Activated T-helper 17 cell treated with anti-CD3 and anti-CD28 coated beads, Interleukin-2, amount 50 U/mL, for 72 hours (primary cell): ENCODE data around the gene PER1. TPM values are rescaled to one million over a fixed set of nuclear protein-coding genes. Genes with fewer than 3 reads are reported as not detected.
"Not testable (repeated sequence)": the region's sequence is repeated elsewhere in the genome, so short reads cannot be mapped to it uniquely, and the experiment has no call there.

Experiments used
- ATAC-seq: fragments of 150-1000 bp; cut with Tn5 transposase; replicated peaks from 2 replicates; pipeline ENCODE4 v1.10.0; 2021; ENCODE audit warnings: mild to moderate bottlenecking, moderate library complexity
- H3K27ac Mint-ChIP-seq: one replicate; pipeline ENCODE4 v1.8.0; 2022; ENCODE audit warnings: mixed read lengths
- H3K27me3 Mint-ChIP-seq: one replicate; pipeline ENCODE4 v1.8.0; 2022; ENCODE audit warnings: mixed read lengths
- H3K36me3 Mint-ChIP-seq: one replicate; pipeline ENCODE4 v1.8.0; 2022; ENCODE audit warnings: low read depth, mild to moderate bottlenecking, mixed read lengths
- H3K4me1 Mint-ChIP-seq: one replicate; pipeline ENCODE4 v1.8.0; 2022; ENCODE audit warnings: mixed read lengths
- H3K4me3 Mint-ChIP-seq: one replicate; pipeline ENCODE4 v1.8.0; 2022; ENCODE audit warnings: mild to moderate bottlenecking, mixed read lengths
- H3K9me3 Mint-ChIP-seq: one replicate; pipeline ENCODE4 v1.8.0; 2022; ENCODE audit warnings: mixed read lengths
- total RNA-seq, 2 donors: library from RNA; stranded (reverse); gene quantifications; one replicate each; pipeline ENCODE4 v1.2.3, GENCODE V29; 2022

The PER1 gene
- total RNA-seq, 2 donors from 2014 or later: 52.0 to 269 TPM

DNA sequence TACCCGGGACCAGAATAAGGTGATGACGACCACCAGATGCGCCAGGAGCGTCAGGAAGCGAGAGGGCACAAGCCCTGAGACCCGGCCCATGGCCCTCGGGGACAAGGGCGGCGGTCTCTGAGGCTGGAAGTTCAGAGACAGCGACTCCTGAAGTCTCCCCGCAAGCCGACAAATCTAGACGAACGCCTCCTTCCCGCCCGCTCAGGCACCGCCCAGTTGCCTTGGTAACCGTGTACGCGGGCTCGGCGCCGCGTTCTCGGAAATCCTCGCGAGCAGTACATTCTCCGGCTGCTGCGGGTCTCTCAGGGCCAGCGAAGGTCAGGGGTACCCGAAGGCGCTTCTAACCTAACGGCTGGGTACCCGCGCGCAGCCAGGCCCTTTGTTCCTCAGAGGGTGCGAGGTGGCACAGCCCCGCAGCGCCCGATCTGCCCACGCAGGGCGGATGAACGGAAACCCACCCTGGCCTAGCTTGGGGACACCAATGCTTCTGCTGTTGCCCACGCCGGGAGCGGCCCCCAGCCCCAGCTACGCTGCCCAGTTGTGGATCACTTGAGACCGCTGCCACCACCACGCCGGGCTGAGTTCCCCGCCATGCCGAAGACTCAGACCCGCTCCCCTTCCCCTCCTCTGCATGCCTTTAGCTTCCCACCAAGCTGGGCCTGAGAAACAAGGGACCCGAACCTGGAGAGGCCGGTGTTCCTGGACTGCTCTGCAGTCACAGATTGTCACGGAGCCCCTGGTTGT lies 24.2 kb upstream of the PER1 start, which contains the start of gene TMEM107:
TSS of gene TMEM107 (minus strand) at position 184 of the 744 bp plus-strand sequence. CDS start at position 90, 94 bp downstream.
- peaks cover 27% of the 10 kb centered on the region for H3K4me1 Mint-ChIP-seq
- no peaks in the 10 kb centered on the region for H3K9me3 Mint-ChIP-seq
- H3K27ac Mint-ChIP-seq: peak within 1 kb of the TSS; percentile 98
- peak within 1 kb of the TSS; percentile 99 for H3K4me3 Mint-ChIP-seq
- no peaks in the 10 kb centered on the region for H3K27me3 Mint-ChIP-seq
- H3K36me3 Mint-ChIP-seq: peaks cover 19% of the 10 kb centered on the region
- ATAC-seq: peak; percentile 74

DNA sequence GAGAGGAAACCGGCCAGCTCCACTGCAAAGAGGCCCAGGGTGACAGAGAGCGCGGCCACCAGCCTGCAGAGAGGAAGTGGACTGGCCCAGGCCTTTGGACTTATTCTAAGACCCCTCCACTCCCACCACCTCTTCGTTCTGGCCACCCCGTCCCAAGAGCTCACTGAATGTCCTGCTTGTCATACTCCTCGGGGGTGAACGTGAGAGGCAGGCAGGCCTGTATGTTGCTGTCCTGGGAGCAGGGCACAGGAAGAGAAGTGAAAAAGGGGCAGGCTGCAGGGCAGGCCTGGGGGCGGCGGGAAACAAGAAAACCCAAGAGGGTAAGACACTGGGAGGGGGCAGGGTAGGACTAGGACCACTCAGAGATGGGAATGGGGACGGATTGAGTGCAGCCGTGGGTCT lies 23.6 kb upstream of the PER1 start:
- ATAC-seq: peak; percentile 12
- H3K4me1 Mint-ChIP-seq: peaks cover 27% of the 10 kb centered on the region

DNA sequence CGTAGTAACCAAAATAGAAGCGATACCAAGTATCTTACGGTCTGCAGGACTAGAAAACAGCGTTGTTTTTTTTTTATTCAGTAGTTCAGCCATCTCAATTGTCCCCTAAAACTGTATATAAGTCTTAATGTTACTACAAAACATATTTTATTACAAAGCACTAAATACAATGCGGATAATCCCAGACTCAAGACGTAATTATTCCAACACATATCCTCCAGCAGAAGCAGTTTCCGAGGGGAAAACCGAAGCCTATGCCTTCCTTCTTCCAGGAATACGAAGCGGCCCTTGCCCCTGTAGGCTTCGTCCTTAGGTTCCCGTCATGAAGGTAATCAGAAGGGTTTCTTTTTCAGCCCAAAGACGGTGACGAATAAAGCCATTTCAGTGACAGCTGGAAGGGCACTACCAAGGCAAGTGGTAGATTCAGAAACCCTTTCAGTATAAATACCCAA lies 21.7 kb upstream of the PER1 start:
- peaks cover 27% of the 10 kb centered on the region for H3K4me1 Mint-ChIP-seq
- no peaks in the 10 kb centered on the region for H3K9me3 Mint-ChIP-seq
- H3K36me3 Mint-ChIP-seq: peaks cover 19% of the 10 kb centered on the region
- ATAC-seq: no peak
- peak overlapping the region; percentile 99 for H3K27ac Mint-ChIP-seq
- H3K4me3 Mint-ChIP-seq: peak overlapping the region; percentile 99
- H3K27me3 Mint-ChIP-seq: no peaks in the 10 kb centered on the region

More for the DNA sequence above, 23.6 kb upstream of the PER1 start:
- peak overlapping the region; percentile 98 for H3K27ac Mint-ChIP-seq
- peaks cover 19% of the 10 kb centered on the region for H3K36me3 Mint-ChIP-seq
- no peaks in the 10 kb centered on the region for H3K9me3 Mint-ChIP-seq
- no peaks in the 10 kb centered on the region for H3K27me3 Mint-ChIP-seq
- H3K4me3 Mint-ChIP-seq: peak overlapping the region; percentile 99

DNA sequence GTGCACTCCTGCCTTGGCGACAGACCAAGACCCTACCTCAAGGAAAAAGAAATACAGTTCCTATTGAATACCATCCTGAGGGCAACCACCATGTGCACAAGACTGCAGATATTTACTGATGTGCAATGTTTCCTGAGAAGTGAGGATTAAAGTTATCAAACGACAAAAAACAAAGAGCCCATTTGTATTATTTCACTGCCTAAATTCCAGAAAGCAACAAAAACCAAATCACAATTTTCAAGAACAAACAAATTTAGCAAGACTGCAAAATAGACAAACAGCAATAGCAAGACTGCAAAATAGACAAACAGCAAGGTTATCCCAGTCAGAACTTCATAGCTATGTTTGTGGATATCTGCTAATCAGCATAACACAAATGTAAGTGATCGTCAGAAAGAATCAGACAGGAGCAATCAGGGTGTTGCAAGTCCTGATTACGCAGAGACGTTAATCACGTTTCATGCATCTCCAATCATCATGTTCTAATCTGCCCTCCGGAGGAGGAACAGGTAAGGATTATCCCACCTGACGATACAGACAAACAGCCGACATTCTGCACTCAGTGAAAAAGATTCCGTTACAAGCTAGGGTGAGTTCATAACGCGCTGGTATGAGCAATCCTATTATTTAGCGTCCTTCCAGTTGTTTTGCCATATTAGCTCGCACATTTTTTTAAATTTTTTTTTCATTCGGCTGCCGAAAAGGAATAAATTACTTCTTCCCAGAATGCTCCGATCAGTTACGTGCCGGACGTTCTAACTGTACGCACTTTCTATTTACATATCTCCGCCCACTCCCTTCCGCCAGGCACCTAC lies 21.1 kb upstream of the PER1 start:
- Mint-ChIP-seq H3K27ac (peak overlapping the region; percentile 99), H3K27me3 (no peaks in the 10 kb centered on the region), H3K36me3 (peaks cover 19% of the 10 kb centered on the region), H3K4me3 (peak overlapping the region; percentile 99), H3K9me3 (no peaks in the 10 kb centered on the region), H3K4me1 (peaks cover 27% of the 10 kb centered on the region)
- ATAC-seq: peak; percentile 81

DNA sequence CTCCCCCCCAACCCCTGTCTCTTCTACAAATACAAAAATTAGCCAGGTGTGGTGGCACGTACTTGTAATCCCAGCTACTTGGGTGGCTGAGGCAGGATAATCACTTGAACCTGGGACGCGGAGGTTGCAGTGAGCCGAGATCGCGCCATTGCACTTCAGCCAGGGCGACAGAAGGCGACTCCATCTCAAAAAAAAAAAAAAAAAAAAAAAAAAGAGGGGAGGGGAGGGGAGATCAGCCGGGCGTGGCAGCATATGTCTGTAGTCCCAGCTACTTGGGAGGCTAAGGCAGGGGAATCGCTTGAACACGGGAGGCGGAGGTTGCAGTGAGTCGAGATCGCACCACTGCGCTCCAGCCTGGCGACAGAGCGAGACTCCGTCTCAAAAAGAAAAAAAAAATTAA lies 18.0 kb upstream of the PER1 start:
- not testable (repeated sequence) for H3K27me3 Mint-ChIP-seq, H3K27ac Mint-ChIP-seq, H3K9me3 Mint-ChIP-seq, H3K4me3 Mint-ChIP-seq, ATAC-seq
- Mint-ChIP-seq H3K36me3 (peaks cover 15% of the 10 kb centered on the region), H3K4me1 (peaks cover 19% of the 10 kb centered on the region)

DNA sequence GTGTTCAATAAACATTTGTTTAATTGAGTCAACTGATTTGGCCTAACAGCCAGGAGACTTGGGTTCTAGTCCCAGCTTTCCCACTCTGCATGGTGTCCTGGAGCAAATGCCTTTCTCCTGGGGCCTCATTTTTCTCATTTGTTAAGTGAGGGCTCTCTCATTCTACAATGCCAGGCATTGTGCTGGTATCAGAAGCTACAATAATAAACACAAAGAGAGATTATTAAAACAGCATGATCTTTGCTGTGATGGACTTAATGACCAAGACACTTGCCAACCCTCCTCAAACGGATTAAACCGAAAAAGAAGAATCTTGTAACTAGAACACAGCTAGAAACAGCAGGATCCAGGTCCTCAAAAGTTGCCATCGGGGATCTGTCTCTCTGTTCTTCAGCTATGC lies 15.3 kb upstream of the PER1 start:
- Mint-ChIP-seq H3K36me3 (peaks cover 6% of the 10 kb centered on the region), H3K9me3 (no peaks in the 10 kb centered on the region), H3K27ac (no peak overlapping the region), H3K4me1 (peaks cover 7% of the 10 kb centered on the region), H3K27me3 (no peaks in the 10 kb centered on the region), H3K4me3 (no peak overlapping the region)
- no peak for ATAC-seq

DNA sequence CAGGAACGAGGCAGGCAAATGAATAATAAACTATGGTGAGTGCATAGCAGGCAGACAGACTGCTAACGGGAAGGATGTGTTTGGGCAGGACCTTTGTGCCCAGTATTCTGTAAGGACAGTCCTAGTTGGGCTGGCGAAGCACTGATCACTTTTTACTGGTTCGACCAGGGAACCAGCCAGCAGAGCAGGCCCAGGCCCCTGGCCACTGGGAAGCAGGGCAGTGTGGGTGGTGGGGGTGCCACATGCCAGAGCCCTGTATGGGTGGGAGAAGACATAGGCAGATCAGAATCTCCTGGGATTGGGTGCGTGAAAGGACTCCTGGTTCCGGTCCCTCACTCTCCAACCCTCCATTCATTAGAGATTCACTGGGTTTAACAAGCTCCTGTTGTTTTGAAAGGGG lies 14.5 kb upstream of the PER1 start:
- H3K27ac Mint-ChIP-seq: no peak overlapping the region
- no peak overlapping the region for H3K4me3 Mint-ChIP-seq
- H3K36me3 Mint-ChIP-seq: peaks cover 13% of the 10 kb centered on the region
- H3K4me1 Mint-ChIP-seq: peaks cover 7% of the 10 kb centered on the region
- H3K9me3 Mint-ChIP-seq: no peaks in the 10 kb centered on the region
- no peak for ATAC-seq
- H3K27me3 Mint-ChIP-seq: no peaks in the 10 kb centered on the region

DNA sequence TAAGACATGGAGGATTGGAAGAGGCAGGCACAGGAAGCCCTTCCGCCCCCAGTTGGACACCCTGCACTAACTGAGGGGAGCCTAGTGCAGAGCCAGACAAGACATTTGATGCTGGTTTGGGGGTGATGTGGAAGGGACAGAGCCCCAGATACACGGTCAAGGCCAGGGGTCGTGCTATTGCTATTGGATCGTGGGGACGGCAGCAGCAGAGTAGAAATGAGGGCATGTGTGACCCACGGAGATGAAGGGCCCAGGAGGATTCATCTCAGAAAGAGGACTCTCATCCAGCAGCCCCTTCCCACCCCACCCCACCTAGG lies 12.6 kb upstream of the PER1 start:
- Mint-ChIP-seq H3K36me3 (peaks cover 33% of the 10 kb centered on the region), H3K27ac (peak overlapping the region; percentile 90), H3K9me3 (no peaks in the 10 kb centered on the region), H3K4me3 (peak overlapping the region; percentile 84), H3K4me1 (peaks cover 21% of the 10 kb centered on the region), H3K27me3 (no peaks in the 10 kb centered on the region)
- ATAC-seq: no peak

DNA sequence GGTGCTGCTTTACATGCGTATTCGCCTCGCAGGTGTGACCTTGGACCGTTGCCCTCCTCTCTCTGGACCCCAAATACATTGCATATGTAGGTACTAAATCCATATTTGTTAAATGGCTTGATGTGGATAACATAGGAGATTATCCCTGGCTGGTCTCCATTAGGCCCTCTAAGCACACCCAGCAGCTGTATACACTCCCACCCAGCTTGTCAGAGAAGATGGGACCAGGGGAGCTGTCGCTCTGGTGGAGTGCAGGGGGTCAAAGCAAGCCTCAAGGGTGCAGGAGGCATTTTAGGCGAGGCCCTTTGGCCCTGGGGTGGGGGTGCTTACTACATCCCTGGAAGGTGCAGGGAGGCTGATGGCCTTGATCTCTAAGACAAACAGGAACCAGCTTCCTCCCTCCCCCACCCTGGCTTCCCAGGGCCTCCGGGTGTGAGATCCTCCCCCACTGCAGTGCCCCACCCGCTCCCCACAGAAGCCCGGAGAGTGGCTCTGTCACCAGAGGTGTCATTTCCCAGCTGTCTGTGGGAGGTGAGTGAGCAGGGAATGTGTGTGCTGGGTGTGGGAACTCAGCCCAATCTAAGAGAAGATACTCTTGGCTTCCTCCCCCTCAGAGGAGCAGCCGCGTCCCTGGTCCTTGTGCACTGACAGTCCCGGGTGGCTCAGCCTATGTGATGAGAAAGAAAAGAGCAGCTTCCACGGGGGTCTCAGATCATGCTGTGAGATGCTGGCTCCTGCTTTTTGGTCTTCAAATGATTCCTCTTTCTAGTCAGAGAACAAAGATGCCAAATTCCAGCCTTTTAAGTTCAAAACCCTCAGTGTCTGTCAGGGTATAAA lies 12.0 kb upstream of the PER1 start:
- Mint-ChIP-seq H3K4me3 (peak overlapping the region; percentile 84), H3K36me3 (peaks cover 38% of the 10 kb centered on the region), H3K4me1 (peaks cover 25% of the 10 kb centered on the region), H3K27ac (peak overlapping the region; percentile 90), H3K9me3 (no peaks in the 10 kb centered on the region), H3K27me3 (no peaks in the 10 kb centered on the region)
- ATAC-seq: peak; percentile 87

DNA sequence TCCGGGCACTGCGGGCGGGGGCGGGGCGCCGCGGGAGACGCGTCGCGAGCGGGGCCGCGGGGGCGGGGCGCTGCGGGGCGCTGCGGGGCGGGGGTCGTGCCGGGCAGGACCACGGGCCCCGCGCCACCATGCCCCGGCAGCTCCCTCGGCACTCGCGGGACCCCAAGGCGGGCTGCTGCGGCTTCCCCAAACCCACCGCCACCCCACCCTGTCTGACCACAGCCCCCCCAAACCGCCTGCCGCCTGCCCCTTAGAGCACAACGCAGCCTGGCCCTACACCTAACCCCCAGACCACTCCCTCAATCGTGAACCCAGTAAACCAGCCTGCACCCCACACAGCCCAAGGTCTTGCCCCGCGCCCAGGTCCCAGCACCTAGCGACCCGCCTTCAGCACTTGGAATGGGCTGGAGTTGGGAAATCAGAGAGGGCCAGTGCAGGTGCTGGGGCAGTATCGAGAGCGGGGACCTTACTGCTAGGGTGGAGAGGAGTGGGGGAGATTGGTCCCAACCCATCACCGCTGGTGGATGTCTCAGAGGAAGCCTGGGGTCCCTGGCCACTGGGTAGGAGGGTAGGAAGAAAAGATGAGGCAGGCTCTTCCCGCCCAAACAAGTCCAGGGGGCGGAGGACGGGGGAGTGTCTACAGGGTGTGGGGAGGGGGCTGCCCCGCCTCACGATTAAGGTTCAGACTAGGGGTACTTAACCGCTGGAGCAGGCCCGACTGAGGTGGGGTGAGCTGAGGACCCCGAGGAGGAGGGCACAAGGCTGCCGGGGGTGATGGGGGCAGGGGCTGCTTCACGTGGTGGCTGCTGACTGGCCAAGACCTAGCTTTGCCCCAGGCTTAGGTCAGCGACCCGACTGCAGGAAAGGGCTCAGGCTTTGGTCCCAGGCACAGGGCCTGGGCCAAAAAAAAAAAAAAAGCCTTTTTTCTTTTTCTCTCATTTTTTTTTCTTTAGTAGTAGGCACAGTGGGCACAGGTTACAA lies 11.1 kb upstream of the PER1 start:
- peaks cover 47% of the 10 kb centered on the region for H3K36me3 Mint-ChIP-seq
- peaks cover 31% of the 10 kb centered on the region for H3K4me1 Mint-ChIP-seq
- no peaks in the 10 kb centered on the region for H3K9me3 Mint-ChIP-seq
- ATAC-seq: peak; percentile 6
- no peaks in the 10 kb centered on the region for H3K27me3 Mint-ChIP-seq
- H3K27ac Mint-ChIP-seq: peak overlapping the region; percentile 90
- H3K4me3 Mint-ChIP-seq: peak overlapping the region; percentile 84

DNA sequence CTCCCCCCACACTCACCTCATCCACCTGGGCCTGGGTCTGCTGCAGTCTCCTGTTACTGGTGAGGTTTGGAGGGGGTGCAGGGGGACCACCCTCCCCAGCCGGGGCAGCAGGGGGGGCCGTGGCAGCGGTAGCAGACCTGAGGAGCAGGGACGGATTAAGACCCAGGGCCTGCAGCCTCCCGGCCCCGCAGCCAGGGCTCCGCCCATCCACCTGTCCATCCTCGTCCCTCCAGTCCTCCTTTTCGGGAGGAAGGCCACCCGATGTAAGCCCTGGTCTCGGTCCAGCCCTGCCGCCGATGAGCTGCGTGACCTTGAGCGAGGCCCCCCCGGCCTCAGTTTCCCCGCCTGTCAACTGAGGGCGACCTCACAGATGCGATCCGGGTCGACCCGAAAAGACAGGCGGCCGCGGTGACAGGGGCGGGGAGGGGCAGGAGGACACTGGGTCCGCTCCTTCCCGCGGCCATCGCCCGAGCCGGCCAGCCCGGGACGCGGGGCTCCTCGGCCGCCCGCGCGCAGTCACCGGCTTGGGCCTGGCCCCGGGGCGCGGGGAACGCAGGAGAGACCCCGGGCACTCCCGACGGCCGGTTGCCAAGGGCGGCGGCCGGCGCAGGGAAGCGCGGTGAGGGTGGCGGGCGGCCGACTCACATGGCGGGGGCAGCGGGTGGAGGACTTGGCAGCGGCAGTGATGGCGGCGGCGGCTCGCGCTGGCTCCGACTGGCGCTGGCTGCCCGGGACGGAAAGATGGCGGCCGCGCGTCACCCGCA lies 10.2 kb upstream of the PER1 start, which contains the start of gene VAMP2:
TSS of gene VAMP2 (minus strand) at position 716 of the 764 bp plus-strand sequence. CDS start at position 647, 69 bp downstream.
- peaks cover 31% of the 10 kb centered on the region for H3K4me1 Mint-ChIP-seq
- peak; percentile 59 for ATAC-seq
- peaks cover 51% of the 10 kb centered on the region for H3K36me3 Mint-ChIP-seq
- H3K27me3 Mint-ChIP-seq: no peaks in the 10 kb centered on the region
- no peaks in the 10 kb centered on the region for H3K9me3 Mint-ChIP-seq
- peak within 1 kb of the TSS; percentile 90 for H3K27ac Mint-ChIP-seq
- peak within 1 kb of the TSS; percentile 94 for H3K4me3 Mint-ChIP-seq

DNA sequence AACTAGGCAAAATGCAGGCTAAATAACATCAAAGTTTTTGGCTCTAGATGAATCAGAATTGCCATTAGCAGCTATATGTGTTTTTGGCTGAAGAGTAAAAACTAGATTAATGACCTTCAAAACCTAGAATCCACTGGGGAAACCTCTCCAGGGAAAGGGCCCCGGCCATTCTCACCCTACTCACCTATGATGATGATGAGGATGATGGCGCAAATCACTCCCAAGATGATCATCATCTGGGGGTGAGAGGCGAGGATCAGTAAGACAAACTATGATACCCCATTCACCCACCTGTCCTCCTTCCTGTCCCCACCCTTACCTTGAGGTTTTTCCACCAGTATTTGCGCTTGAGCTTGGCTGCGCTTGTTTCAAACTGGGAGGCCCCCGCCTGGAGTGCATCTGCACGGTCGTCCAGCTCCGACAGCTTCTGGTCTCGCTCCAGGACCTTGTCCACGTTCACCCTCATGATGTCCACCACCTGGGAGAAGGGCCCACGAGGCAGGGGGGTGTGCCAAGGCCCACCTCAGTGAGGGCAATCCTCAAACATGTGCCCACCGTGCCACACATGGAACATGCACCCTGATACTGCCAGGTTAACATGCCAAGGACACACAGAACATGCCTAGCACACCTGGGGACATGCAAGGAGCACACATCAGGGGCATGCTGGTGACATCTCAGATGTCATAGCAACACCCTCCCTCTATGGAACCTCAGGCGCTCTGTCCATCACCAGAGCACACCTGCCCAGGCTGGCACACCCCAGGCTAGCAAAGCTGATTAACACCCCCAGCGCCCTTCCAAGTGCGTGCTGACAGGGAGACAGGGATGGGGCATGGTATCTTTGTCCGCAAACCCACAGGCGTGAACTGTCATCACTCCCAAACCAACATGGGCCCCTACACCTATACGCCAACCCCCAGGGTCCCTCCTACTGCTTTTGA lies 9.4 kb upstream of the PER1 start:
- Mint-ChIP-seq H3K4me3 (peak overlapping the region; percentile 94), H3K9me3 (no peaks in the 10 kb centered on the region), H3K4me1 (peaks cover 31% of the 10 kb centered on the region), H3K36me3 (peaks cover 51% of the 10 kb centered on the region), H3K27me3 (no peaks in the 10 kb centered on the region), H3K27ac (peak overlapping the region; percentile 79)
- no peak for ATAC-seq
